ENCODE measurements around the gene GNAT2.

GNAT2 gene

DNA sequence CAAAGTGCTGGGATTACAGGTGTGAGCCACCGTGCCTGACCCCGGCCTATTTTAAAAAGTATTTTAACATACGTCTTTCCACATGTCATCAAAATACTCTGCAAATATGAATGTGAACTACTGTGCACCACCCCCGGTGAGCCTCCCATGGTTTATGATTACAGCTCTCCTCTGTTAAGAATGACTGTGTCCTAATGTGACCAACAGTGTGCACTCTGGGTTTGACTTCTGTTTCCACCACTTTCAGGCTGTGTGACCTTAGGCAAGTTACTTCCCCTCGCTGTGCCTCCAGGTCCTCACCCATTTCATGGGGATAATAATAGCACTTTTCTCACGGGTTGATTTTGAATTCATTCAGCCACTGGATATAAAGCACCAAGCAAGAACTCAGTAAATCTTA is 14.9 kb upstream of the GNAT2 start:
- H3K27ac ChIP-seq = no peak overlapping the region
- TF ChIP-seq, protein P1, sequence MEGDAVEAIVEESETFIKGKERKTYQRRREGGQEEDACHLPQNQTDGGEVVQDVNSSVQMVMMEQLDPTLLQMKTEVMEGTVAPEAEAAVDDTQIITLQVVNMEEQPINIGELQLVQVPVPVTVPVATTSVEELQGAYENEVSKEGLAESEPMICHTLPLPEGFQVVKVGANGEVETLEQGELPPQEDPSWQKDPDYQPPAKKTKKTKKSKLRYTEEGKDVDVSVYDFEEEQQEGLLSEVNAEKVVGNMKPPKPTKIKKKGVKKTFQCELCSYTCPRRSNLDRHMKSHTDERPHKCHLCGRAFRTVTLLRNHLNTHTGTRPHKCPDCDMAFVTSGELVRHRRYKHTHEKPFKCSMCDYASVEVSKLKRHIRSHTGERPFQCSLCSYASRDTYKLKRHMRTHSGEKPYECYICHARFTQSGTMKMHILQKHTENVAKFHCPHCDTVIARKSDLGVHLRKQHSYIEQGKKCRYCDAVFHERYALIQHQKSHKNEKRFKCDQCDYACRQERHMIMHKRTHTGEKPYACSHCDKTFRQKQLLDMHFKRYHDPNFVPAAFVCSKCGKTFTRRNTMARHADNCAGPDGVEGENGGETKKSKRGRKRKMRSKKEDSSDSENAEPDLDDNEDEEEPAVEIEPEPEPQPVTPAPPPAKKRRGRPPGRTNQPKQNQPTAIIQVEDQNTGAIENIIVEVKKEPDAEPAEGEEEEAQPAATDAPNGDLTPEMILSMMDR (conservative IDR thresholded peaks at IDR 0.05; ENCODE audit: low read depth) = no peak
- DNase-seq (ENCODE audit: low spot score) = no peak
- POLR2A ChIA-PET (ENCODE audit: low non-redundant PET) = no interaction called here
- CTCF ChIA-PET = no interaction called here

DNA sequence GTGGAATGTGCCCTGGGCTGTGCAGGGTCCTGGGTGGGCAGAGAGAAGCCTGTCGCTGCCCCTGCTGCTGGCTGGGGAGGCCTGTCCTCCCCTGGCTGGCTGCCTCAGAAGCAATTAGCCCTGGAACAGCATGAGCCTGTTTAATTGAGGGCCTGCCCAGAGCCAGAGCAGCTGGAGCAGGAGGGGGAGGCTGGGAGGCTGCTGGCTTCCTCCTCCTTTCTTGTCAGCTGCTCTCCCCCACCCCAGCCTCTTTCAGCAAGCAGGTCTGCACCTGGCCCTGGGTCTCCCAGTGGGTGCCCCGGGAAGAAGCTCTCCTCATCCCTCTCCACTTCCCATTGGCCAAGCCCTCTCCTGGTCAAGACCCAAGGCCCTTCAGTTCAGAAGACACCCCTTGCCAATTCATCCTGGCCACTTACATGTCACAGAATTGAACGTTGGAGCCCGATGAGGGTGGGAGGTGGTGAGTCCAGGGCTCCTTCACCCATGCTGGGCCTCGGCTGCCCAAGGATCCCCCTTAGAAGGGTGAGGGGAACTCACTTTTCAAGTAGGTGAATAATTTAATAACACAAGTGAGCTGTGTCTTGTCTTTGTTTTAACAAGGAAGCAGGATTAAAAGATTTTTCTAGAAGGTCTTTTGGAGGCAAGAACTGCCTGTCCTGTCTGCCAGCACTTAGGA is 13.4 kb upstream of the GNAT2 start:
- CTCF ChIA-PET = interaction anchor here (0.7 to 2.7 kb wide), 3 partner anchors 8 to 352 kb away, joined by 3 to 17 read pairs (median 5); partner anchors contain the start of gene AHCYL1
- TF ChIP-seq, protein P1 (conservative IDR thresholded peaks at IDR 0.05; ENCODE audit: low read depth) = no peak
- DNase-seq (ENCODE audit: low spot score) = no peak
- peak overlapping the region; percentile 23 for H3K27ac ChIP-seq
- POLR2A ChIA-PET (ENCODE audit: low non-redundant PET) = no interaction called here

DNA sequence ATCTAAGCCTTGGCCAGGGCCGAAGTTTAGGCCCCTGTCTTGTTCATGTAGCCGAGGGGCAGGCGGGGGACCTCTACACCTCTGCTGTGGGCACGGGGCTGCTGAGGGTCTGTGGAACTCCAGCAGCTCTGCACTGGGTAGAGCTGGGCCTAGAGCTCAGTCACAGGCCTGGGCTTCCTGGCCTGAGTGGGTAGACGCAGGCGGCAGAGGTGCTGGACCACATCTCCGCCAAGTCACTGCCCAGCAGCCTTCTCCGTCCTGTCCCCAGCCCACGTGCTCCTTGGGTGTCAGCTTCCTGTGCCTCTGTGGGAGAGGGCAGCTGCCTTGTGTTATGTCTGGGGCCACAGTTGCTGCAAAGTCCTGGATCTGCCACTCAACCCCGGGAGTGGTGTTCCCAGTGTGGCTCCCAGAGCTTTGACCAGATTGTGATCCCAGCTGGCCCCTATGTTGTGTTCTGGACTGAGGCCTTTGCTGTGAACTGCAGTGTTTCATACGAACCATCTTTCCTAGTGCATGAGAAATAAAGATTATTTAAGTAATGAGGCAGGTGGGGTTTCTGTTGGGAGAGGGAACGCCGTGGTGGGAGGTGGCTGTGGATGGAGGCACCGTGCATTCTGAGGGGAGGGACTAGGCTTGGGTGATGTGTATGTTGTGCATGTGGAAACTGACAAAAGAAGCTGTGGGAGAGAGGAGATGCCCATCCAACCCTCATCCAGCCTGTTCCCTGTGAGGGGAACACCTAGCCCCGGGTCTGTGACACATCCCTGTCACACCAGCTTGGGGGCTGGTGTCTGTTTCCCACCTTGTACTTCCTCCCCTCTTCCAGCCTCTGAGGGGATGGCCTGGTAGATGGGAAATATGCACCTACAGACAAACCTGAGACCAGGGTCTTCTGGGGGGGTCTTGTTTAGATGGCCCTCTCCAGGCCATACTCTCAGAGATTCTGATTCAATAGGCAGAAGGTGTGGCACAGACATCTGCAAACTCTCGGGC is 12.4 kb upstream of the GNAT2 start:
- peak overlapping the region; percentile 23 for H3K27ac ChIP-seq
- CTCF ChIA-PET = interaction anchor here (1.2 to 2.7 kb wide), 3 partner anchors 9 to 353 kb away, joined by 5 to 17 read pairs (median 9); partner anchors contain the start of gene AHCYL1
- POLR2A ChIA-PET (ENCODE audit: low non-redundant PET) = no interaction called here
- TF ChIP-seq, protein P1 (conservative IDR thresholded peaks at IDR 0.05; ENCODE audit: low read depth) = no peak
- no peak for DNase-seq (ENCODE audit: low spot score)

DNA sequence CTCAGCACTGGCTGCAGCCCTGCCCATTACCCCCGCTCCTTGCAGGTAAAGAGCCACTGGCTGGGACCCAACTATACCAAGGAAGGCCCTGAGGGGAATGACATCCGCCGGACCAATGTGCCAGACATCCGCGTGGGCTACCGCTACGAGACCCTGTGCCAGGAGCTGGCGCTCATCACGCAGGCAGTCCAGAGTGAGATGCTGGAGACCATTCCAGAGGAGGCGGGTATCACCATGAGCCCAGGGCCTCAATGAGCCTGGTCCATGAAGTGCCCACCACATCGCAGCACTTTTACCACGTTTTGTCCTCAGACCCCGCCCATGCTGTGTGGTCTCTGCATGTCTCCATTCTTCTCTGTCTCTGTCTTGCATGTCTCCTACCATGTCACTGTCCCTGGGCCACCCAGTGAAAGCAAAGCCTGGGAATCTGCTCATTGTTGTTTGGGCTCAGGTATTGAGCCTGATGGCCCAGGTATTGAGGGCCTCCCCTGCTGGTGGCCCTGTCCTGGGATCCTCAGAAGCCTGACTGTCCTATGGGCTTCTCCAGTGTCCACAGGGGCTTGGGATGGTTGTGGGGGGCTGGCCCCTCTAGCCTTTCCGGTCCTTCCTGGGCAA is 11.6 kb upstream of the GNAT2 start:
- no peak overlapping the region for H3K27ac ChIP-seq
- DNase-seq (ENCODE audit: low spot score) = no peak
- CTCF ChIA-PET = interaction anchor here (0.5 to 2.7 kb wide), 5 partner anchors 9 to 510 kb away, joined by 4 to 17 read pairs (median 6); no protein-coding TSS in a partner anchor
- TF ChIP-seq, protein P1 (conservative IDR thresholded peaks at IDR 0.05; ENCODE audit: low read depth) = no peak
- POLR2A ChIA-PET (ENCODE audit: low non-redundant PET) = no interaction called here

DNA sequence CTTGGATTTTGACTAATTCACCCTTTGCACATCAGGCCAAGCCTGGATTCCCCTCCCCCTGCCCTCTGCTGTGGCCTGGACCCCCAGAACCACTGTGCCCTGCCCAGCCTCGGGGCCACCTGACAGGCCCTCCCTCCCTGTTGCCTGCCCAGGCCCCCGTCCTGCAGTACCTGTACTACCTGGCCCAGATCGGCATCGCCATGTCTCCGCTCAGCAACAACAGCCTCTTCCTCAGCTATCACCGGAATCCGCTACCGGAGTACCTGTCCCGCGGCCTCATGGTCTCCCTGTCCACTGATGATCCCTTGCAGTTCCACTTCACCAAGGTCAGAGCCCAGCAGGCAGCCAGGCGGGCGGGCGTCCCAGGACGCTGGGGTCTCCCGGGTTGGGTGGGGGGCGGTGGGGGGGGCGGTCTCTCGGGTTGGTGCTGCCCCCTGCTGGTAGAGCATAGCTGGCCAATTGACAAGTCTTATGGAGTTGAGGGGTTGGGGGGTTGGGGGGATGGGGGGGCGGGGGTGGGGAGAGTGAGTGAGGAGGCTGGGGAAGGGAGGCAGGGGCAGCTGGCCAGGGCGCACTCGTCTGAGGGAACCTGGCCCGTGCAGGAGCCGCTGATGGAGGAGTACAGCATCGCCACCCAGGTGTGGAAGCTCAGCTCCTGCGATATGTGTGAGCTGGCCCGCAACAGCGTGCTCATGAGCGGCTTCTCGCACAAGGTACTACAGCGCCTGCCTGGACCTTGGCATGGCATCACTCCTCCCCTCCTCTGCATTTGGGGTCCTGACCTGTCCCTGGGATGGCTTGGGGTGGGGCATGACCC is 10.9 kb upstream of the GNAT2 start:
- POLR2A ChIA-PET (ENCODE audit: low non-redundant PET) = no interaction called here
- peak; percentile 27 for DNase-seq (ENCODE audit: low spot score)
- no peak overlapping the region for H3K27ac ChIP-seq
- TF ChIP-seq, protein P1 (conservative IDR thresholded peaks at IDR 0.05; ENCODE audit: low read depth) = peak; percentile 39
- CTCF ChIA-PET = interaction anchor here (0.5 to 2.7 kb wide), 7 partner anchors 10 to 1504 kb away, joined by 3 to 17 read pairs (median 5); no protein-coding TSS in a partner anchor

Data from RWPE1 (cell line).